ENCODE measurements around the gene EGR2.
A peak's percentile ranks its signal among the peaks of the same experiment; 100 is the strongest.

The EGR2 gene

GRCh38 chr10:62816076-62816330 is 163 bp downstream of the EGR2 start:
- peaks cover 26% of the 10 kb centered on the region for H3K4me1 ChIP-seq (ENCODE audit: control insufficient read depth, insufficient read depth, low read length)
- H3K36me3 ChIP-seq (ENCODE audit: control insufficient read depth, insufficient read depth, low read length), result no peaks in the 10 kb centered on the region
- H3K27me3 ChIP-seq (ENCODE audit: control insufficient read depth, insufficient read depth, low read length), result peaks cover 52% of the 10 kb centered on the region
- no peaks in the 10 kb centered on the region for H3K9me3 ChIP-seq (ENCODE audit: control insufficient read depth, low read length)
- H3K4me3 ChIP-seq (ENCODE audit: low read length), result peak overlapping the region; percentile 37
- no peak overlapping the region for H3K9ac ChIP-seq (ENCODE audit: low read length)

GRCh38 chr10:62815381-62816075 is 638 bp downstream of the EGR2 start:
- Histone ChIP-seq H3K27me3 (ENCODE audit: control insufficient read depth, insufficient read depth, low read length) (peaks cover 52% of the 10 kb centered on the region), H3K9me3 (ENCODE audit: control insufficient read depth, low read length) (no peaks in the 10 kb centered on the region), H3K9ac (ENCODE audit: low read length) (no peak overlapping the region), H3K36me3 (ENCODE audit: control insufficient read depth, insufficient read depth, low read length) (no peaks in the 10 kb centered on the region), H3K4me1 (ENCODE audit: control insufficient read depth, insufficient read depth, low read length) (peaks cover 26% of the 10 kb centered on the region), H3K4me3 (ENCODE audit: low read length) (peak overlapping the region; percentile 37)

GRCh38 chr10:62814756-62815380 is 1.3 kb downstream of the EGR2 start:
- Histone ChIP-seq H3K4me3 (ENCODE audit: low read length) (no peak overlapping the region), H3K9ac (ENCODE audit: low read length) (no peak overlapping the region), H3K9me3 (ENCODE audit: control insufficient read depth, low read length) (no peaks in the 10 kb centered on the region), H3K4me1 (ENCODE audit: control insufficient read depth, insufficient read depth, low read length) (peaks cover 26% of the 10 kb centered on the region), H3K27me3 (ENCODE audit: control insufficient read depth, insufficient read depth, low read length) (peaks cover 52% of the 10 kb centered on the region), H3K36me3 (ENCODE audit: control insufficient read depth, insufficient read depth, low read length) (no peaks in the 10 kb centered on the region)

GRCh38 chr10:62813981-62814380 is 2.2 kb downstream of the EGR2 start:
- Histone ChIP-seq H3K4me3 (ENCODE audit: low read length) (no peak overlapping the region), H3K9ac (ENCODE audit: low read length) (no peak overlapping the region), H3K4me1 (ENCODE audit: control insufficient read depth, insufficient read depth, low read length) (peaks cover 24% of the 10 kb centered on the region), H3K27me3 (ENCODE audit: control insufficient read depth, insufficient read depth, low read length) (peaks cover 43% of the 10 kb centered on the region), H3K36me3 (ENCODE audit: control insufficient read depth, insufficient read depth, low read length) (no peaks in the 10 kb centered on the region), H3K9me3 (ENCODE audit: control insufficient read depth, low read length) (no peaks in the 10 kb centered on the region)

GRCh38 chr10:62813453-62813852 is 2.7 kb downstream of the EGR2 start:
- H3K4me3 ChIP-seq (ENCODE audit: low read length), result no peak overlapping the region
- H3K4me1 ChIP-seq (ENCODE audit: control insufficient read depth, insufficient read depth, low read length), result peaks cover 19% of the 10 kb centered on the region
- peaks cover 37% of the 10 kb centered on the region for H3K27me3 ChIP-seq (ENCODE audit: control insufficient read depth, insufficient read depth, low read length)
- no peak overlapping the region for H3K9ac ChIP-seq (ENCODE audit: low read length)
- no peaks in the 10 kb centered on the region for H3K9me3 ChIP-seq (ENCODE audit: control insufficient read depth, low read length)
- H3K36me3 ChIP-seq (ENCODE audit: control insufficient read depth, insufficient read depth, low read length), result no peaks in the 10 kb centered on the region

- no peaks in the 10 kb centered on the region for H3K9me3 ChIP-seq (ENCODE audit: control insufficient read depth, low read length)
- no peaks in the 10 kb centered on the region for H3K36me3 ChIP-seq (ENCODE audit: control insufficient read depth, insufficient read depth, low read length)
- peaks cover 33% of the 10 kb centered on the region for H3K27me3 ChIP-seq (ENCODE audit: control insufficient read depth, insufficient read depth, low read length)
- no peak overlapping the region for H3K9ac ChIP-seq (ENCODE audit: low read length)
- H3K4me3 ChIP-seq (ENCODE audit: low read length), result no peak overlapping the region
- H3K4me1 ChIP-seq (ENCODE audit: control insufficient read depth, insufficient read depth, low read length), result peaks cover 13% of the 10 kb centered on the region
These were observed 3.3 kb downstream of the EGR2 start for GRCh38 chr10:62812672-62813439.

- H3K36me3 ChIP-seq (ENCODE audit: control insufficient read depth, insufficient read depth, low read length), result no peaks in the 10 kb centered on the region
- H3K9me3 ChIP-seq (ENCODE audit: control insufficient read depth, low read length), result no peaks in the 10 kb centered on the region
- no peak overlapping the region for H3K4me3 ChIP-seq (ENCODE audit: low read length)
- H3K9ac ChIP-seq (ENCODE audit: low read length), result no peak overlapping the region
- peaks cover 33% of the 10 kb centered on the region for H3K27me3 ChIP-seq (ENCODE audit: control insufficient read depth, insufficient read depth, low read length)
- H3K4me1 ChIP-seq (ENCODE audit: control insufficient read depth, insufficient read depth, low read length), result peaks cover 14% of the 10 kb centered on the region
These were observed 4.8 kb downstream of the EGR2 start for GRCh38 chr10:62811159-62811875.

GRCh38 chr10:62810156-62810902 is 5.8 kb downstream of the EGR2 start:
- no peak overlapping the region for H3K9ac ChIP-seq (ENCODE audit: low read length)
- H3K27me3 ChIP-seq (ENCODE audit: control insufficient read depth, insufficient read depth, low read length), result peaks cover 25% of the 10 kb centered on the region
- H3K9me3 ChIP-seq (ENCODE audit: control insufficient read depth, low read length), result no peaks in the 10 kb centered on the region
- no peaks in the 10 kb centered on the region for H3K36me3 ChIP-seq (ENCODE audit: control insufficient read depth, insufficient read depth, low read length)
- H3K4me3 ChIP-seq (ENCODE audit: low read length), result no peak overlapping the region
- peaks cover 12% of the 10 kb centered on the region for H3K4me1 ChIP-seq (ENCODE audit: control insufficient read depth, insufficient read depth, low read length)

- H3K4me1 ChIP-seq (ENCODE audit: control insufficient read depth, insufficient read depth, low read length), result peaks cover 19% of the 10 kb centered on the region
- no peak overlapping the region for H3K9ac ChIP-seq (ENCODE audit: low read length)
- no peaks in the 10 kb centered on the region for H3K27me3 ChIP-seq (ENCODE audit: control insufficient read depth, insufficient read depth, low read length)
- no peaks in the 10 kb centered on the region for H3K9me3 ChIP-seq (ENCODE audit: control insufficient read depth, low read length)
- peak overlapping the region; percentile 6 for H3K4me3 ChIP-seq (ENCODE audit: low read length)
- H3K36me3 ChIP-seq (ENCODE audit: control insufficient read depth, insufficient read depth, low read length), result no peaks in the 10 kb centered on the region
These were observed 9.9 kb downstream of the EGR2 start for GRCh38 chr10:62806251-62806650.

- Histone ChIP-seq H3K4me1 (ENCODE audit: control insufficient read depth, insufficient read depth, low read length) (peaks cover 19% of the 10 kb centered on the region), H3K36me3 (ENCODE audit: control insufficient read depth, insufficient read depth, low read length) (no peaks in the 10 kb centered on the region), H3K27me3 (ENCODE audit: control insufficient read depth, insufficient read depth, low read length) (peaks cover 2% of the 10 kb centered on the region), H3K9me3 (ENCODE audit: control insufficient read depth, low read length) (no peaks in the 10 kb centered on the region), H3K4me3 (ENCODE audit: low read length) (peak overlapping the region; percentile 89), H3K9ac (ENCODE audit: low read length) (peak overlapping the region; percentile 84)
These were observed 10.7 kb downstream of the EGR2 start for GRCh38 chr10:62805231-62806099.

Measured in mucosa of stomach (tissue), 1 donor.